HepG2 (cell line): Measurements from ENCODE around the gene PACS1.

Source experiments
- CBX2 ChIP-seq, 2 experiments: fragments of 200-600 bp in 1 of 2; sonication (generic); formaldehyde crosslinking in 1 of 2; IDR thresholded peaks; 2 replicates each; pipeline versions ENCODE4 v1.7.0 to v1.8.1; 2018 to 2022; ENCODE audit warnings: low read depth in 2 of 2, low read length in 1 of 2, mild to moderate bottlenecking in 1 of 2, missing genetic modification reagents in 1 of 2
- CTCF ChIP-seq: sonication (generic); formaldehyde crosslinking; IDR thresholded peaks from 2 replicates; pipeline ENCODE4 v1.5.0; 2020; ENCODE audit warnings: mild to moderate bottlenecking, missing genetic modification reagents, moderate library complexity
- ETV5 ChIP-seq: IDR thresholded peaks from 2 replicates; pipeline ENCODE4 v1.6.1; 2018; ENCODE audit warnings: missing biosample characterization, missing genetic modification reagents, inconsistent platforms, borderline replicate concordance
- FOXK2 ChIP-seq: fragments of 450-650 bp; IDR thresholded peaks from 2 replicates; pipeline ENCODE4 v1.6.1; 2016
- FOXP4 ChIP-seq: sonication (generic); formaldehyde crosslinking; IDR thresholded peaks from 2 replicates; pipeline ENCODE4 v1.4.0; 2020; ENCODE audit warnings: missing genetic modification reagents
- MAFG ChIP-seq: sonication (generic); formaldehyde crosslinking; IDR thresholded peaks from 2 replicates; pipeline ENCODE4 v1.5.1; 2020; ENCODE audit warnings: mild to moderate bottlenecking, missing genetic modification reagents
- MTF1 ChIP-seq: sonication (generic); formaldehyde crosslinking; IDR thresholded peaks from 2 replicates; pipeline ENCODE4 v1.5.0; 2020; ENCODE audit warnings: missing genetic modification reagents
- NFRKB ChIP-seq: fragments of 450-650 bp; IDR thresholded peaks from 2 replicates; pipeline ENCODE4 v1.6.1; 2017
- PPARG ChIP-seq: conservative IDR thresholded peaks from 2 replicates; pipeline ENCODE4 v1.6.1; 2016; ENCODE audit warnings: missing biosample characterization, missing genetic modification reagents
- RAD21 ChIP-seq: fragments of 450-650 bp; formaldehyde crosslinking; IDR thresholded peaks from 2 replicates; pipeline ENCODE4 v1.5.0; 2020; ENCODE audit warnings: mild to moderate bottlenecking
- RFX5 ChIP-seq: IDR thresholded peaks from 2 replicates; pipeline ENCODE4 v1.6.1; 2011; ENCODE audit warnings: low read depth, low read length, improper control_type of control experiment
- ZBTB26 ChIP-seq: IDR thresholded peaks from 2 replicates; pipeline ENCODE4 v1.6.1; 2016; ENCODE audit warnings: missing compliant biosample characterization, missing genetic modification reagents, borderline replicate concordance
- ZNF317 ChIP-seq: sonication (generic); formaldehyde crosslinking; IDR thresholded peaks from 2 replicates; pipeline ENCODE4 v1.5.0; 2020; ENCODE audit warnings: mild to moderate bottlenecking, missing genetic modification reagents

GRCh38 chr11:66277471-66278362 lies 207.6 kb downstream of the PACS1 start, which contains the start of gene CNIH2:
- TF ChIP-seq NFRKB: no peak
- no peak for TF ChIP-seq CTCF (CRISPR knock-in tag)
- TF ChIP-seq ZNF317 (CRISPR knock-in tag): no peak
- TF ChIP-seq MAFG (CRISPR knock-in tag): no peak
- no peak for TF ChIP-seq MTF1 (CRISPR knock-in tag)
- TF ChIP-seq RFX5: no peak
- no peak for TF ChIP-seq FOXK2
- TF ChIP-seq ZBTB26: no peak
- TF ChIP-seq ETV5: no peak
- TF ChIP-seq RAD21: no peak; the same call in 1 of the 2 replicates
- no peak for TF ChIP-seq FOXP4 (CRISPR knock-in tag)
- TF ChIP-seq PPARG: no peak
- TF ChIP-seq CBX2 (IDR thresholded peaks at IDR 0.05; ENCODE audit: low read depth, low read length): no peak
- TF ChIP-seq CBX2 (CRISPR knock-in tag; IDR thresholded peaks at IDR 0.05; ENCODE audit: low read depth): no peak
